RWPE1 (cell line): Measurements from ENCODE around the gene PPP6R3.

ENCODE experiments used
- CTCF ChIA-PET: fragments of 350-600 bp; sonication (Branson Sonifier 250); formaldehyde crosslinking; extraction: SDS; loops from one replicate; lab custom pipeline; 2021; lab: Yijun Ruan, JAX
- POLR2A ChIA-PET: fragments of 400-600 bp; formaldehyde crosslinking; extraction: SDS; loops from one replicate; lab custom pipeline; 2020; ENCODE audit warnings: antibody characterized with exemption; ENCODE audit not compliant: low non-redundant PET; lab: Yijun Ruan, JAX
- DNase-seq: peaks from one replicate; pipeline ENCODE4 v3.0.0; 2012; ENCODE audit warnings: low spot score
- H3K27ac ChIP-seq: fragments of 450-650 bp; 2 replicates; pipeline ENCODE4 v1.5.1; 2017
- CTCF ChIP-seq: fragments of 450-650 bp; conservative IDR thresholded peaks from 2 replicates; pipeline ENCODE4 v1.5.1; 2017; ENCODE audit warnings: low read depth, mild to moderate bottlenecking

PPP6R3 gene

GRCh38 chr11:68504432-68505066 is 44.0 kb downstream of the PPP6R3 start:
- POLR2A ChIA-PET, result no interaction called here
- no peak overlapping the region for H3K27ac ChIP-seq
- no peak for TF ChIP-seq CTCF
- CTCF ChIA-PET, result interaction anchor here (0.7 kb wide), 1 partner anchor 301 kb away, joined by 4 read pairs; no protein-coding TSS in a partner anchor
- DNase-seq, result no peak

GRCh38 chr11:68505596-68505995 is 45.0 kb downstream of the PPP6R3 start:
- DNase-seq, result no peak
- TF ChIP-seq CTCF, result no peak
- H3K27ac ChIP-seq, result no peak overlapping the region
- CTCF ChIA-PET, result no interaction called here
- POLR2A ChIA-PET, result no interaction called here

- H3K27ac ChIP-seq, result no peak overlapping the region
- TF ChIP-seq CTCF, result no peak
- ChIA-PET POLR2A (no interaction called here), CTCF (no interaction called here)
- DNase-seq, result no peak
Observed at GRCh38 chr11:68506908-68507307, 46.4 kb downstream of the PPP6R3 start.

DNA sequence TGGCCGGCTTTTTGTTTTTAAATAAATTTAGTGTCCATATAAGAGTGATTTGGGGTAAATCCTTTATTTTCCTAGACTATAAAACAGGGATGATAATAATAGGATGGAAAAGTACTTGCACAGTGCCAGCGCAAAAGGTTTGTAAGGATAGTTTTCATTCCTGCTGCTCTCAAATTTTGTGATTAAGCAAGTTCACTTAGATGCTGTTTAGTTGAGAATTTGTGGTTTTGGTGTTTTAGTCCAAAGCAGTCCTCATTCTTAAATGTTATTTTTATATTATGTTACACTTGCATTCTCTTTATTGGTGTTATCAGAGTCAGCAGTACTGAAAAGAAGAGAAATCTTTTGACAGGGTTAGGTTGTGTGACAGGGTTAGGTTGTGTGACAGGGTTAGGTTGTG is 47.9 kb downstream of the PPP6R3 start:
- ChIA-PET POLR2A (no interaction called here), CTCF (no interaction called here)
- no peak overlapping the region for H3K27ac ChIP-seq
- TF ChIP-seq CTCF, result no peak
- DNase-seq, result no peak

GRCh38 chr11:68509066-68509465 is 48.5 kb downstream of the PPP6R3 start:
- H3K27ac ChIP-seq, result no peak overlapping the region
- ChIA-PET CTCF (interaction anchor here (0.6 kb wide), 1 partner anchor 15 kb away, joined by 3 read pairs; no protein-coding TSS in a partner anchor), POLR2A (no interaction called here)
- TF ChIP-seq CTCF, result no peak
- no peak for DNase-seq

- H3K27ac ChIP-seq, result no peak overlapping the region
- no peak for DNase-seq
- no peak for TF ChIP-seq CTCF
- ChIA-PET POLR2A (no interaction called here), CTCF (interaction anchor here (0.5 to 0.6 kb wide), 2 partner anchors 15 to 284 kb away, joined by 3 read pairs; no protein-coding TSS in a partner anchor)
Observed at GRCh38 chr11:68513930-68514487, 53.5 kb downstream of the PPP6R3 start.
